Astrocyte of the spinal cord (primary cell): ENCODE measurements around the gene KIF25.

Experiments used
- DNase-seq: peaks from one replicate; pipeline ENCODE4 v3.0.0; 2011; ENCODE audit warnings: low read depth, low spot score
- H3K4me3 ChIP-seq: 2 replicates; pipeline ENCODE4 v1.5.1; 2011; ENCODE audit warnings: low read depth, mild to moderate bottlenecking, low read length, moderate library complexity
- CTCF ChIP-seq: IDR thresholded peaks from 2 replicates; pipeline ENCODE4 v1.5.1; 2012; ENCODE audit warnings: low read depth, mild to moderate bottlenecking, low read length, inconsistent platforms
- in situ Hi-C: cut with HindIII; loops from 2 replicates; pipeline ENCODE4 v1.10.0; 2017; ENCODE audit warnings: low sequenced_read_pairs

Gene KIF25

GRCh38 chr6:168061269-168062210 is 64.1 kb downstream of the KIF25 start:
- DNase-seq = no peak
- TF ChIP-seq CTCF = no peak
- in situ Hi-C loops = no loop called here

GRCh38 chr6:168062346-168063289 is 65.1 kb downstream of the KIF25 start:
- in situ Hi-C loops = no loop called here
- H3K4me3 ChIP-seq = no peak overlapping the region
- no peak for DNase-seq
- no peak for TF ChIP-seq CTCF

More at GRCh38 chr6:168061269-168062210, 64.1 kb downstream of the KIF25 start:
- no peak overlapping the region for H3K4me3 ChIP-seq

GRCh38 chr6:168063431-168063830 is 66.0 kb downstream of the KIF25 start:
- DNase-seq = no peak
- in situ Hi-C loops = no loop called here
- TF ChIP-seq CTCF = no peak
- no peak overlapping the region for H3K4me3 ChIP-seq

- no peak for DNase-seq
- H3K4me3 ChIP-seq = no peak overlapping the region
- no peak for TF ChIP-seq CTCF
- in situ Hi-C loops = no loop called here
Observed at GRCh38 chr6:168064226-168064807, 66.8 kb downstream of the KIF25 start.

- in situ Hi-C loops = no loop called here
- no peak overlapping the region for H3K4me3 ChIP-seq
- TF ChIP-seq CTCF = no peak
- DNase-seq = no peak
Observed at GRCh38 chr6:168067081-168067759, 69.7 kb downstream of the KIF25 start.

- DNase-seq = no peak
- no peak for TF ChIP-seq CTCF
- no peak overlapping the region for H3K4me3 ChIP-seq
- in situ Hi-C loops = no loop called here
Observed at GRCh38 chr6:168070804-168071203, 73.3 kb downstream of the KIF25 start.
